Smooth muscle cell (in vitro differentiated cells): ENCODE data around the gene CLCN2. TPM values are rescaled to one million over a fixed set of nuclear protein-coding genes. Genes with fewer than 3 reads are reported as not detected.

Source experiments
- DNase-seq: peaks from one replicate; lab custom pipeline; 2025; ENCODE audit not compliant: unreplicated experiment; lab: John Stamatoyannopoulos, UW
- H2AFZ ChIP-seq: fragments of 200-600 bp; sonication (generic); 2 replicates; pipeline ENCODE4 v1.6.0; 2016; ENCODE audit warnings: antibody characterized with exemption, low read depth, mild to moderate bottlenecking
- H3F3A ChIP-seq: fragments of 200-600 bp; sonication (generic); 2 replicates; pipeline ENCODE4 v1.6.0; 2017; ENCODE audit warnings: antibody characterized with exemption, low read depth
- H3K27ac ChIP-seq: fragments of 200-600 bp; sonication (generic); 2 replicates; pipeline ENCODE4 v1.5.1; 2016; ENCODE audit warnings: low read depth, mild to moderate bottlenecking
- H3K27me3 ChIP-seq: fragments of 200-600 bp; sonication (generic); 2 replicates; pipeline ENCODE4 v1.6.1; 2016; ENCODE audit warnings: low read depth, mild to moderate bottlenecking
- H3K36me3 ChIP-seq: fragments of 200-600 bp; sonication (generic); 2 replicates; pipeline ENCODE4 v1.5.1; 2016; ENCODE audit warnings: low read depth
- H3K4me1 ChIP-seq: fragments of 200-600 bp; sonication (generic); 2 replicates; pipeline ENCODE4 v1.5.1; 2016; ENCODE audit warnings: low read depth
- H3K4me2 ChIP-seq: fragments of 200-600 bp; sonication (generic); 2 replicates; pipeline ENCODE4 v1.6.0; 2016; ENCODE audit warnings: mild to moderate bottlenecking
- H3K4me3 ChIP-seq: fragments of 200-600 bp; sonication (generic); 2 replicates; pipeline ENCODE4 v1.5.1; 2016; ENCODE audit warnings: mild to moderate bottlenecking
- H3K79me2 ChIP-seq: fragments of 200-600 bp; sonication (generic); 2 replicates; pipeline ENCODE4 v1.6.0; 2016; ENCODE audit warnings: low read depth, mild to moderate bottlenecking
- H3K9ac ChIP-seq: fragments of 200-600 bp; sonication (generic); 2 replicates; pipeline ENCODE4 v1.6.0; 2016; ENCODE audit warnings: low read depth
- H3K9me3 ChIP-seq: fragments of 200-600 bp; sonication (generic); replicated peaks from 2 replicates; pipeline ENCODE4 v1.5.1; 2016; ENCODE audit warnings: low read depth
- H4K20me1 ChIP-seq: fragments of 200-600 bp; sonication (generic); 2 replicates; pipeline ENCODE4 v1.6.0; 2016; ENCODE audit warnings: low read depth
- CTCF ChIP-seq: fragments of 200-600 bp; sonication (generic); IDR thresholded peaks from 2 replicates; pipeline ENCODE4 v1.5.1; 2017; ENCODE audit warnings: borderline replicate concordance, mild to moderate bottlenecking, antibody characterized with exemption; ENCODE audit not compliant: insufficient read depth, poor library complexity, severe bottlenecking
- WGBS: methylation state at CpG from one replicate; pipeline ENCODE4 v1.1.7; 2016; ENCODE audit warnings: low lambda C conversion rate; 5-methylcytosine and 5-hydroxymethylcytosine counted together
- polyA plus RNA-seq: library from polyadenylated mRNA; unstranded; fragments of >200 nt; fragmentation: Nextera tagmentation; extraction: Ambion mirVana; gene quantifications from 2 replicates; pipeline ENCODE4 v1.2.1, GENCODE V29; 2016
- total RNA-seq: library from RNA; depleted of rRNA; stranded (reverse); fragments of >200 nt; gene quantifications from 2 replicates; pipeline ENCODE4 v1.2.3, GENCODE V29; 2014

The CLCN2 gene
- total and polyA plus RNA-seq, 2 experiments from 2014 or later = 4.1 to 4.5 TPM

GRCh38 chr3:184300378-184300720 is 61.1 kb downstream of the CLCN2 start:
- Histone ChIP-seq H3K36me3 (peaks cover 26% of the 10 kb centered on the region), H3F3A (no peaks in the 10 kb centered on the region), H4K20me1 (peaks cover 56% of the 10 kb centered on the region), H3K4me1 (peaks cover 12% of the 10 kb centered on the region), H2AFZ (no peak overlapping the region), H3K9me3 (no peaks in the 10 kb centered on the region), H3K9ac (peak overlapping the region; percentile 94), H3K4me2 (peak overlapping the region; percentile 95), H3K27ac (peak overlapping the region; percentile 92), H3K4me3 (peak overlapping the region; percentile 90), H3K27me3 (no peaks in the 10 kb centered on the region), H3K79me2 (peaks cover 50% of the 10 kb centered on the region)
- no peak for TF ChIP-seq CTCF
- DNase-seq = no peak
- WGBS = 61% methylated on average over 3 of the region's 3 CpGs

- Histone ChIP-seq H4K20me1 (peaks cover 50% of the 10 kb centered on the region), H3K4me1 (peaks cover 12% of the 10 kb centered on the region), H3K9me3 (no peaks in the 10 kb centered on the region), H2AFZ (no peak overlapping the region), H3F3A (no peaks in the 10 kb centered on the region), H3K36me3 (peaks cover 26% of the 10 kb centered on the region), H3K79me2 (peaks cover 50% of the 10 kb centered on the region), H3K9ac (peak overlapping the region; percentile 94), H3K27me3 (no peaks in the 10 kb centered on the region), H3K4me3 (peak overlapping the region; percentile 90), H3K27ac (peak overlapping the region; percentile 92), H3K4me2 (peak overlapping the region; percentile 95)
- TF ChIP-seq CTCF = no peak
- WGBS = 17% methylated on average over 27 of the region's 29 CpGs
- DNase-seq = no peak
Observed at GRCh38 chr3:184299488-184300377, 61.7 kb downstream of the CLCN2 start.

GRCh38 chr3:184298759-184299487 is 62.5 kb downstream of the CLCN2 start, which contains the start of gene PSMD2:
Gene PSMD2 (plus strand): TSS chr3:184299241. CDS start chr3:184299267, 26 bp downstream.
- H3K4me3 ChIP-seq = peak within 1 kb of the TSS; percentile 90
- H3K9ac ChIP-seq = peak within 1 kb of the TSS; percentile 94
- H3K27me3 ChIP-seq = no peaks in the 10 kb centered on the region
- peak within 1 kb of the TSS; percentile 95 for H3K4me2 ChIP-seq
- no peaks in the 10 kb centered on the region for H3F3A ChIP-seq
- DNase-seq = peak; percentile 92
- peaks cover 12% of the 10 kb centered on the region for H3K4me1 ChIP-seq
- peaks cover 44% of the 10 kb centered on the region for H3K79me2 ChIP-seq
- peak within 1 kb of the TSS; percentile 83 for H2AFZ ChIP-seq
- no peak for TF ChIP-seq CTCF
- H4K20me1 ChIP-seq = peaks cover 42% of the 10 kb centered on the region
- peaks cover 20% of the 10 kb centered on the region for H3K36me3 ChIP-seq
- peak within 1 kb of the TSS; percentile 92 for H3K27ac ChIP-seq
- no peaks in the 10 kb centered on the region for H3K9me3 ChIP-seq
- WGBS = 2% methylated on average over 43 of the region's 78 CpGs
